Osteoblast (primary cell): ENCODE results near the gene ZNF611. TPM values are rescaled to one million over a fixed set of nuclear protein-coding genes. Genes with fewer than 3 reads are reported as not detected.
"Not testable (repeated sequence)": the region's sequence is repeated elsewhere in the genome, so short reads cannot be mapped to it uniquely, and the experiment has no call there.

Experiments used
- DNase-seq: peaks from one replicate; pipeline ENCODE4 v3.0.0; 2011; ENCODE audit warnings: low spot score, mixed read lengths; ENCODE audit not compliant: insufficient read length; ENCODE audit errors: missing footprints
- H2AFZ ChIP-seq: 2 replicates; pipeline ENCODE4 v1.6.0; 2011; ENCODE audit warnings: mild to moderate bottlenecking, low read length
- H3K27ac ChIP-seq: 2 replicates; pipeline ENCODE4 v1.5.1; 2011; ENCODE audit warnings: mild to moderate bottlenecking, low read depth, low read length, moderate library complexity
- H3K27me3 ChIP-seq: 2 replicates; pipeline ENCODE4 v1.6.0; 2012; ENCODE audit warnings: mild to moderate bottlenecking, control low read depth, inconsistent platforms, low read length, moderate library complexity; ENCODE audit not compliant: insufficient read depth
- H3K36me3 ChIP-seq: 2 replicates; pipeline ENCODE4 v1.5.1; 2011; ENCODE audit warnings: mild to moderate bottlenecking, low read length, control low read depth, moderate library complexity; ENCODE audit not compliant: insufficient read depth
- H3K4me1 ChIP-seq: 2 replicates; pipeline ENCODE4 v1.5.1; 2011; ENCODE audit warnings: mild to moderate bottlenecking, low read length, control low read depth, moderate library complexity; ENCODE audit not compliant: insufficient read depth
- H3K4me2 ChIP-seq: 2 replicates; pipeline ENCODE4 v1.6.0; 2011; ENCODE audit warnings: mild to moderate bottlenecking, low read length; ENCODE audit not compliant: insufficient read depth
- H3K4me3 ChIP-seq: fragments of 200-600 bp; sonication (generic); 3 replicates; pipeline ENCODE4 v1.5.1; 2012; ENCODE audit warnings: mild to moderate bottlenecking, low read length, inconsistent platforms; ENCODE audit not compliant: insufficient read depth
- H3K79me2 ChIP-seq: 2 replicates; pipeline ENCODE4 v1.6.0; 2012; ENCODE audit warnings: mild to moderate bottlenecking, low read length, control low read depth, inconsistent platforms; ENCODE audit not compliant: insufficient read depth
- H3K9me3 ChIP-seq: 2 replicates; pipeline ENCODE4 v1.5.1; 2011; ENCODE audit warnings: low read depth, low read length, control low read depth
- H4K20me1 ChIP-seq: 2 replicates; pipeline ENCODE4 v1.6.0; 2012; ENCODE audit warnings: mild to moderate bottlenecking, low read length, control low read depth; ENCODE audit not compliant: insufficient read depth
- total RNA-seq: library from RNA; depleted of rRNA; stranded (reverse); fragments of >200 nt; gene quantifications from 2 replicates; pipeline ENCODE4 v1.2.3, GENCODE V29; 2012
- TF ChIP-seq, protein P1 (sequence below): IDR thresholded peaks from 2 replicates; pipeline ENCODE4 v1.5.1; 2011; ENCODE audit warnings: mild to moderate bottlenecking, low read depth, low read length, moderate library complexity; ENCODE audit errors: extremely low read depth

ZNF611 gene
- total RNA-seq, 1 donor, result 10.5 TPM

DNA sequence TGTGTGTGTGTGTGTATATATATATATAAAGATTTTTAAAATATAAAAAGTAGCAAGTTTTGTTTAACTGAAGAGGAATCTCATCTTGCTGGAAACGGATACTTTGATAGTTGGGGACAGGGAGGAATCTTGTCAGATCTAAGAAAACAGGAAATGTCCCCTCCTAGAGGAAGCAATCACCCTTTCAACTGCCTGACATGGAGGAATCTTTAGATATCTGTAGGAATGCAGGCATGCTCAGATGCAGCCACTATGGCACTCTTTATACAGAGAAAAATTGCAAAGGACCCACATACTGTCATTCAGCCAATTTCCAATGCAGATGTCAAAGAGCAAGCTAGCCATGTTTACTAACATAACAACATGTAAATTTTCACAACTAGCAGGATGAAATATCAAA is 38.8 kb downstream of the ZNF611 start:
- H3K4me1 ChIP-seq, result peaks cover 5% of the 10 kb centered on the region

DNA sequence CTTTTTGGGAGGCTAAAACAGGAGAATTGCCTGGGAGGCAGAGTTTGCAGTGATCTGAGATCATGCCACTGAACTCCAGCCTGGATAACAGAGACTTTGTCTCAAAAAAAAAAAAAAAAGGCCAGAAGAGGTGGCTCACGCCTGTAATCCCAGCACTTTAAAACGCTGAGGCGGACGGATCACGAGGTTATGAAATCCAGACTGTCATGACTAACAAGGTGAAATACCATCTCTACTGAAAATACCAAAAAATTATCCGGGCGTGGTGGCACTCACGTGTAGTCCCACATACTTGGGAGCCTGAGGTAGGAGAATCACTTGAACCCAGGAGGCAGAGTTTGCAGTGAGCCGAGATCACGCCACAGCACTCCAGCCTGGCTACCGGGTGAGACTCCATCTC is 39.9 kb downstream of the ZNF611 start:
- Histone ChIP-seq H3K4me2 (no peak overlapping the region), H3K4me3 (no peak overlapping the region), H3K36me3 (no peaks in the 10 kb centered on the region), H3K9me3 (no peaks in the 10 kb centered on the region), H4K20me1 (no peaks in the 10 kb centered on the region), H3K27me3 (no peaks in the 10 kb centered on the region), H2AFZ (no peak overlapping the region), H3K27ac (no peak overlapping the region), H3K4me1 (peaks cover 9% of the 10 kb centered on the region), H3K79me2 (peaks cover 3% of the 10 kb centered on the region)
- TF ChIP-seq, protein P1, sequence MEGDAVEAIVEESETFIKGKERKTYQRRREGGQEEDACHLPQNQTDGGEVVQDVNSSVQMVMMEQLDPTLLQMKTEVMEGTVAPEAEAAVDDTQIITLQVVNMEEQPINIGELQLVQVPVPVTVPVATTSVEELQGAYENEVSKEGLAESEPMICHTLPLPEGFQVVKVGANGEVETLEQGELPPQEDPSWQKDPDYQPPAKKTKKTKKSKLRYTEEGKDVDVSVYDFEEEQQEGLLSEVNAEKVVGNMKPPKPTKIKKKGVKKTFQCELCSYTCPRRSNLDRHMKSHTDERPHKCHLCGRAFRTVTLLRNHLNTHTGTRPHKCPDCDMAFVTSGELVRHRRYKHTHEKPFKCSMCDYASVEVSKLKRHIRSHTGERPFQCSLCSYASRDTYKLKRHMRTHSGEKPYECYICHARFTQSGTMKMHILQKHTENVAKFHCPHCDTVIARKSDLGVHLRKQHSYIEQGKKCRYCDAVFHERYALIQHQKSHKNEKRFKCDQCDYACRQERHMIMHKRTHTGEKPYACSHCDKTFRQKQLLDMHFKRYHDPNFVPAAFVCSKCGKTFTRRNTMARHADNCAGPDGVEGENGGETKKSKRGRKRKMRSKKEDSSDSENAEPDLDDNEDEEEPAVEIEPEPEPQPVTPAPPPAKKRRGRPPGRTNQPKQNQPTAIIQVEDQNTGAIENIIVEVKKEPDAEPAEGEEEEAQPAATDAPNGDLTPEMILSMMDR, result no peak
- no peak for DNase-seq

More for the DNA sequence above, 38.8 kb downstream of the ZNF611 start:
- Histone ChIP-seq H3K79me2 (no peaks in the 10 kb centered on the region), H3K27me3 (no peaks in the 10 kb centered on the region), H3K4me2 (no peak overlapping the region), H3K36me3 (no peaks in the 10 kb centered on the region), H2AFZ (no peak overlapping the region), H3K9me3 (no peaks in the 10 kb centered on the region), H3K27ac (no peak overlapping the region), H4K20me1 (no peaks in the 10 kb centered on the region), H3K4me3 (no peak overlapping the region)
- DNase-seq, result no peak
- TF ChIP-seq, protein P1, result no peak

DNA sequence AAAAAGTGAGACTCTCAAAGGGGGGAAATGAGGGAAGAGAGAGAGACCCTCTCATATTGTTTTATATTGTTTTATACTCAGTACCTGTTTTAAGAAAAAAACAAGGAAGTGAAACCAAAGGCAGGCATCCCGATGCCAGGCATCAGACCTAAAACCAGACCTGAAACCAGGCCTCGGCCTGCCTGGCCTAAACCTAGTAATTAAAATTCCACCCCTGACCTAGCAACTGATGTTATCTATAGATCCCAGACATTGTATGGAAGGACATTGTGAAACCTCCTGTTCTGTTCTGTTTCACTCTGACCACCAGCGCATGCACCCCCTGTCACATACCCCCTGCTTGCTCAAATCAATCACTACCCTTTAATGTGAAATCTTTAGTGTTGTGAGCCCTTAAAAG is 40.6 kb downstream of the ZNF611 start:
- not testable (repeated sequence) for H3K79me2 ChIP-seq, H3K36me3 ChIP-seq, H3K27ac ChIP-seq, H3K4me1 ChIP-seq, H4K20me1 ChIP-seq, H3K4me3 ChIP-seq, DNase-seq, H3K4me2 ChIP-seq, H2AFZ ChIP-seq, H3K9me3 ChIP-seq, H3K27me3 ChIP-seq

DNA sequence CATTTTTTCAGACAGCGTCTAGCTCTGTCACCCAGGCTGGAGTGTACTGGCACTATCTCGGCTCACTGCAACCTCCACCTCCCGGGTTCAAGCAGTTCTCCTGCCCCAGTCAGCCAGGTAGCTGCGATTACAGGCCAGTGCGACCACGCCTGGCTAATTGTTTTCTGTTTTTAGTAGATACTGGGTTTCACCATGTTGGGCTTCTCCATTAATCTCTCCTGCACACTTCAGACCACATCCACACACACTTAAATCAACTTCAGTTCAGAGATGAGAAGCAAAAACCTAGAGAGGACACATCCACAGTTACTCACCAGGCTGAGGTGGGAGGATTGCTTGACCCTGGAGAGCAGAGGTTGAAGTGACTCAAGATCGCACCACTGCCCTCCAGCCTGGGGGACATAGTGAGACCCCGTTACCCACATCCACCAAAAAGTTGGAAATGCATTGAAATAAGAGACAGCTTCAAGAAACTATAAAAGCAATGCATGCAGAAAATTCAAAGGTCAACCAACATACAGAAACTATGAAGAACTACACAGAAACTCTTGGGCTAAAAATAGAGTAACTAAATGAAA is 42.3 kb downstream of the ZNF611 start:
- no peaks in the 10 kb centered on the region for H4K20me1 ChIP-seq

More for the DNA sequence above, 42.3 kb downstream of the ZNF611 start:
- no peak overlapping the region for H3K4me3 ChIP-seq
- H3K27ac ChIP-seq, result no peak overlapping the region
- no peak for DNase-seq
- no peaks in the 10 kb centered on the region for H3K9me3 ChIP-seq
- H3K4me1 ChIP-seq, result peaks cover 17% of the 10 kb centered on the region
- H3K79me2 ChIP-seq, result peaks cover 22% of the 10 kb centered on the region
- no peaks in the 10 kb centered on the region for H3K27me3 ChIP-seq
- H3K4me2 ChIP-seq, result no peak overlapping the region
- TF ChIP-seq, protein P1, result no peak
- no peaks in the 10 kb centered on the region for H3K36me3 ChIP-seq
- H2AFZ ChIP-seq, result no peak overlapping the region
